Breast epithelium (tissue), 3 donors: Measurements from ENCODE around the gene ABCC4.

ENCODE experiments used
- CTCF ChIP-seq, 3 donors: fragments of 450-650 bp; IDR thresholded peaks; one replicate each; pipeline ENCODE4 v1.5.1; 2016 to 2017; ENCODE audit warnings: antibody characterized with exemption in 3 of 3, mild to moderate bottlenecking in 3 of 3, moderate library complexity in 3 of 3
- POLR2A ChIP-seq: fragments of 450-650 bp; IDR thresholded peaks from one replicate; pipeline ENCODE4 v1.6.1; 2016; ENCODE audit warnings: antibody characterized with exemption, mild to moderate bottlenecking, moderate library complexity

DNA sequence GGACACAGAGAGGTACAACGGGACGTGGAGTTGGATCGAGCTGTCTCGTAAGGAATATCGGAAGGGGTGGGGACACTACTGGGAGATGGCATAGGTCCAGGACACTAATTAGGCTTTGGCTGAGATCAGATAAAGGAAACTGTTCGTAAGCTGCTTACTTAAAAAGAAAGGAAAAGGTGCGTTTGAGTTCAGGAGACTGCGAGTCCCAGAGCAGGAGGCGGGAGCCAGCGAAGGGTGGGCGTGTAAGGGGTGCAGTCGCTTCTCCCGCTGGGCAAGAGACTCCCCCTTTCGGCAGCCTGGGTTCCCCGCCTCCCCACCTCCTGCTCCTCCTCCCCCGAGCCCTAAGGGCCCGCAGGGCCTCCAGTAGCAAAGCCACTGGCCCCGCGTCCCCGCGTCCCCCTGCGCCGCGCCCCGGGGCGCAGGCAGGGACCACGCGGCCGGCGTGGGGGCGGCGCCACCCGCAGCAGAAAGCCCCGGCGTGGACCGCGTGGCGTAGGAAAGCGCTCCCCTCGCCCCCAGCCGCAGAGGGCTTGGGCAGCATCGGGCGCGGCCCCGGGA lies 547 bp downstream of the ABCC4 start:
- TF ChIP-seq POLR2A = no peak
- no peak for TF ChIP-seq CTCF (IDR thresholded peaks at IDR 0.05)
